Activated naive CD4-positive, alpha-beta T cell (primary cell): ENCODE results near the gene FMOD.

ENCODE experiments used
- DNase-seq, 4 experiments: peaks; one replicate each; lab custom pipeline; 2025; lab: John Stamatoyannopoulos, UW

FMOD gene

GRCh38 chr1:203351037-203351625 is at the start of gene FMOD:
FMOD (minus strand) TSS chr1:203351122; CDS start chr1:203348270, 2,852 bp downstream.
- no peak for DNase-seq

- no peak for DNase-seq
Observed at GRCh38 chr1:203396595-203397194, 45.8 kb upstream of the FMOD start.

GRCh38 chr1:203395751-203396150 is 44.8 kb upstream of the FMOD start:
- DNase-seq, result no peak

GRCh38 chr1:203390298-203390697 is 39.4 kb upstream of the FMOD start:
- DNase-seq, result no peak

- DNase-seq, result no peak
Observed at GRCh38 chr1:203388683-203389082, 37.8 kb upstream of the FMOD start.

GRCh38 chr1:203382026-203382425 is 31.1 kb upstream of the FMOD start:
- no peak for DNase-seq

- no peak for DNase-seq
Observed at GRCh38 chr1:203381151-203381751, 30.3 kb upstream of the FMOD start.

GRCh38 chr1:203380420-203381150 is 29.7 kb upstream of the FMOD start:
- no peak for DNase-seq

- no peak for DNase-seq
Observed at GRCh38 chr1:203379825-203380224, 28.9 kb upstream of the FMOD start.

GRCh38 chr1:203378556-203379245 is 27.8 kb upstream of the FMOD start:
- no peak for DNase-seq

GRCh38 chr1:203373991-203374390 is 23.1 kb upstream of the FMOD start:
- DNase-seq, result no peak

GRCh38 chr1:203373002-203373401 is 22.1 kb upstream of the FMOD start:
- DNase-seq, result no peak

GRCh38 chr1:203371288-203371687 is 20.4 kb upstream of the FMOD start:
- no peak for DNase-seq

GRCh38 chr1:203369666-203370065 is 18.7 kb upstream of the FMOD start:
- DNase-seq, result no peak

GRCh38 chr1:203368624-203369451 is 17.9 kb upstream of the FMOD start:
- DNase-seq, result no peak

- no peak for DNase-seq
Observed at GRCh38 chr1:203367057-203367456, 16.1 kb upstream of the FMOD start.

GRCh38 chr1:203366476-203366875 is 15.6 kb upstream of the FMOD start:
- no peak for DNase-seq

- DNase-seq, result no peak
Observed at GRCh38 chr1:203364806-203365205, 13.9 kb upstream of the FMOD start.

GRCh38 chr1:203364094-203364801 is 13.3 kb upstream of the FMOD start:
- no peak for DNase-seq

GRCh38 chr1:203362720-203363025 is 11.8 kb upstream of the FMOD start:
- no peak for DNase-seq
